Esophagus muscularis mucosa (tissue), 4 donors: ENCODE data around the gene MMP8.

Source experiments
- CTCF ChIP-seq, 3 experiments: fragments of 200-600 bp in 2 of 3; fragments of 450-650 bp in 1 of 3; sonication (generic) in 2 of 3; IDR thresholded peaks; one replicate each; pipeline ENCODE4 v1.5.1; 2017 to 2019; ENCODE audit warnings: antibody characterized with exemption in 3 of 3, mild to moderate bottlenecking in 2 of 3, moderate library complexity in 1 of 3
- EP300 ChIP-seq: sonication (generic); formaldehyde crosslinking; IDR thresholded peaks from one replicate; pipeline ENCODE4 v1.6.1; 2017; ENCODE audit warnings: antibody characterized with exemption
- POLR2A ChIP-seq: fragments of 450-650 bp; IDR thresholded peaks from one replicate; pipeline ENCODE4 v1.6.1; 2017; ENCODE audit warnings: antibody characterized with exemption, moderate library complexity, mild to moderate bottlenecking, low read depth
- POLR2AphosphoS5 ChIP-seq, 2 donors: sonication (generic); formaldehyde crosslinking; IDR thresholded peaks; one replicate each; pipeline ENCODE4 v1.6.1; 2017; ENCODE audit warnings: antibody characterized with exemption in 2 of 2

- TF ChIP-seq CTCF (IDR thresholded peaks at IDR 0.05) = no peak
- no peak for TF ChIP-seq POLR2A
- no peak for TF ChIP-seq POLR2AphosphoS5 (IDR thresholded peaks at IDR 0.05)
- TF ChIP-seq EP300 = no peak
Observed at GRCh38 chr11:102704841-102705240, 19.9 kb downstream of the MMP8 start.
